T47D (cell line): ENCODE data around the gene OSER1.

ENCODE experiments used
- DNase-seq, 2 experiments: peaks; one replicate each; pipeline versions ENCODE4 v3.0.0 to v3.0.0-alpha.2; 2011 to 2012; ENCODE audit warnings: low read depth in 1 of 2, low spot score in 1 of 2
- JUND ChIP-seq: IDR thresholded peaks from 2 replicates; pipeline ENCODE4 v1.6.1; 2012; ENCODE audit warnings: low read depth
- in situ Hi-C: cut with HindIII; loops from 2 replicates; pipeline ENCODE4 v1.10.0; 2016; ENCODE audit warnings: low sequenced_read_pairs, low pct_unique_long_range_greater_than_20kb

The OSER1 gene

DNA sequence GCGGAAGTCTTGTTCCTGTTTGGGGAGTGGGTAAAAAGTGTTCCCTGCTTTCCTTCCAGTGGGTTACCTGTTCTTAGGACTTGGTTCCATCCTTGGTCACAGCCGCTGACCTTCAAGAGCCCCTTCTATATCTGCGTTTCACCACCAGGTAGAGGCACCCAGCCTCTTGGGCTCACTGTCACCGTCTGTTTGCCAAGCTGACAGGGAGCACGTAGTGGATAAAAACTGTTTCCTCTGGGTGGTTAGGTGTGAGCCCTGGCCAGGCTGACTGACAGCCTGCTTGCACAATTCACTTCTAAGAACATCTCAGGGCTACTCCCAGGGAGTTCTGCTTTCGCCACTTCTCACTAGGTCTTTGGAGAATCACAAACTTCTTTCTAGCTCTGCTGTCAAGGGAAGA is 21.8 kb downstream of the OSER1 start:
- DNase-seq: peak in 1 of 2 experiments; percentile 69
- in situ Hi-C loops: no loop called here
- no peak for TF ChIP-seq JUND

DNA sequence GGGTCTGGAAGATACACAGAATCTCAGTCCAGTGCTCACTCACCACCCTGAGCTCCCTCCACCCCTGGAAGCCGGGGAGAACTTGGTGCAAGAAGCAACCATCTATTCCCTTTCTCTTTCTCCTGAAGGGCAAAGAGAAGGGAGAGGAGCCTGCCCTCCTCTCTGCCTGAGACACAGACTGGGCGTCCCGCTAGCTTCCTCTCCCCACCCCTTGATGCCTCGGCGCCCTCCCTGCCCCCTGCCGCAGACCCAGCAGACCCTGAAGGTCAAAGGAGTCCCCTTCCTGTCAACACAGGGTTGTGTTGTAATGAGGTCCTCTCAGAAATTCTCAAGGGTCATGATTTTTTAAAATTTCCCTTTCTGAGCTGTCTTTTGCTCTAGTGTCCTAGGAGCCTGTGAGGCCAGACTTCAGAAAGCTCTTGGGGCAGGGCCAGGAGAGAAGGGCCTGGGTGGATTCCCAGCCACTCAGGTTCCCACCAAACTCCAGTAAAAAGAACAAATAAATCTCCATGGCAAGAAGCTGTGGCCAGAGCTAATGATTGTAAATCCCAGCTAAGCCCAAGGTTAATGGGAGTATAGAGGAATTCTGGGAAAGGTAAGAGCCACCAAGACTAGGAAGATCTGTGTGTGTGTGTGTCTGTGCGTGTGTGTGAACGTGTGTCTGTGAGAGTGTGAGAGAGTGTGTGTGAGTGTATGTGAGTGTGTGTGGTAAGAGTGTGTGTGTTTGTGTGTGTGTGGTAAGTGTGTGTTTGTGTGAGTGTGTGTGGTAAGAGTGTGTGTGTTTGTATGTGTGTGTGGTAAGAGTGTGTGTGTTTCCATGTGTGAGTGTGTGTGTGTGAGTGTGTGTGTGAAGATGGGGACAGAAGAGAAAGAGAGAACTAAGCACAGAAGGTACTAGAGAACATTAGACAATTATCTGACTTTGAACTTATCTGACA is 22.5 kb downstream of the OSER1 start:
- DNase-seq: no peak
- no peak for TF ChIP-seq JUND
- in situ Hi-C loops: no loop called here

DNA sequence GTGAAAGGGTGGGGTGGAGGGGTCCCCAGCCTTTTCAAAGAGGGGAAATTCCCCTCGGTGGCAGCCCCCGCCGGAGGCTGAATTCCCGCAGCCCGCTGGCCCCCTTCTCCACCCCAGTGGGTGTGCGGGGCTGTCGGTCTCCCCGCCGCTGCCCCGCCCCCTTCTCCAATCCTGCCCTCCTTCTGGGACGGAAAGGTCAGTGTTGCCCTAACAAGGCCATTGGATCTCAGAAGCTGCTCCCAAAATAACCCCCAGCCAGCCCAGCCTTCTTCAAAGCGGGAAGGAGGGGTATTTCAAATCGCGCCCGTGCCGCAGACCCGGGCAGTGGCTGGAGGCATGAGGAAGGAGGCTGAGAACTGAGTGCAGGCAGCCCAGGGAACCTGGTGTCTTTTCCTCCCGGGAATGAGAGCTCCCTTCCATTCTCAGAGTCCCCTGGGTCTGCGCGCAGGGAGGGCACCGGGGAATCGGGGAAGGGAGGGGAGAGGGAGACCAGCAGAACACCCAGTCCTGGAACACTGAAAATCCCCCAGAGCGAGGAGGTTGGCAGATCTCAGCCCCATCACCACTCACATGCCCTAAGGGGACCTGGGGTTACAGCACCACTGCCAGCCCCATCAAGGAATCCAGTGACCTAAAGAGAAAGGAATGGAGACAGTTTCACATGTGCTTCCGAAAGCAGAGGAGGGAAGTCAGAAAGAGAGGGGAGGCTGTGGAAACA is 23.4 kb downstream of the OSER1 start, which contains the start of gene JPH2:
Gene JPH2 (minus strand): TSS at position 135 of the 718 bp plus-strand sequence. CDS start 483 bp downstream, outside the sequence.
- in situ Hi-C loops: no loop called here
- no peak; the same call in 1 of the 2 replicates for TF ChIP-seq JUND
- peak in 1 of 2 experiments; percentile 91 for DNase-seq

DNA sequence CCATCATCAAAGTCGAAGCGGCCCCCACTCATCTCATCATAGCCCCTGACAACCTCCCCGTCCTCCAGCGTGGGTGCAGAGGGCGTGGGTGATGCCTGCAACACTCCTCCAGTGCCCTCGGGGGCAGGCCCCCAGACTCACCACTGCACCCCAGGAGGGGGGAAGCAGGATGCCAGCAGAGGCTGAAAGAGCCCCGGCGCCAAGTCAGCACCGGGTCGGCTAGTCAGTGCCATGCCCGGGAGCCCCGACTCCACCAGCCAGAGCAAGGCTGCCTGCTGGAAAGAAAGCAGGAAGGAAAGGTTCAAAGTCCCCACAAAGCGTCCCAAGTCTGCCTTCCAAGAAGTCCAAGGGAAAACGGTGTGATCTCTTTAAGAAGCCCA is 23.9 kb downstream of the OSER1 start:
- no peak for TF ChIP-seq JUND
- no peak for DNase-seq
- in situ Hi-C loops: no loop called here

DNA sequence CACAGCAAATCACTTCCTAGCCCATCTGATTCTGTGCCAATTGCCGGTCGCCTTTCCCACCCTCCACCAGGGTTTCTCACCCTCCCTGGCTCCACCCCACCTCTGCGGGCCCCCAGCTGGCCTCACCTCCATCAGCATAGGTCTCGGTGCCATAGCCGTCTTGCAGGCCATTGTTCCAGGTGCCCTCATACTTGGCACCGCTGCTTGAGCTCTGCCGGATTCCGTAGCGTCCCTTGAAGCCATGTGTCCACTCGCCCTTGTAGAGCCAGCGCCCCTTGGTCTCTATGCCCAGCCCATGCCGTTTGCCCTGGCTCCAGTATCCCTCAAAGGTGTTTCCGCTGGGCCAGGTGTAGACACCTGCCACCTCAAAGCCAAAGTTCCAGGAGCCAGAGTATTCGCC is 24.4 kb downstream of the OSER1 start:
- in situ Hi-C loops: no loop called here
- DNase-seq: no peak
- no peak for TF ChIP-seq JUND

DNA sequence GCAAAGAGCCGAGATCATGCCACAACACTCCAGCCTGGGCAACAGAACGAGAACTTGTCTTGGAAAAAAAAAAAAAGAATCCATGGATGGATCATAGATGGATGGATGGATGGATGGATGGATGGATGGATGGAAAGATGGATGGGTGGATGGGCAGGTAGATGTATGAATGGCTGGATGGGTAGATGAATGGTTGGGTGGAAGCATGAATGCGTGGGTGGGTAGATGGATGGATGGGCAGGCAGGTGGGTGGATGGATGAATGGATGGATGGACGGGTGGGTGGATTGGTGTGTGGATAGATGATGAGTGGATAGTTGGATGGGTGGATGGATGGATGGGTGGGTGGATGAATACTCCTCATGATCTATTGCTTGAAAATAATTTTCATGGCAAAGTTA is 25.0 kb downstream of the OSER1 start:
- in situ Hi-C loops: no loop called here
- DNase-seq: no peak
- TF ChIP-seq JUND: no peak

DNA sequence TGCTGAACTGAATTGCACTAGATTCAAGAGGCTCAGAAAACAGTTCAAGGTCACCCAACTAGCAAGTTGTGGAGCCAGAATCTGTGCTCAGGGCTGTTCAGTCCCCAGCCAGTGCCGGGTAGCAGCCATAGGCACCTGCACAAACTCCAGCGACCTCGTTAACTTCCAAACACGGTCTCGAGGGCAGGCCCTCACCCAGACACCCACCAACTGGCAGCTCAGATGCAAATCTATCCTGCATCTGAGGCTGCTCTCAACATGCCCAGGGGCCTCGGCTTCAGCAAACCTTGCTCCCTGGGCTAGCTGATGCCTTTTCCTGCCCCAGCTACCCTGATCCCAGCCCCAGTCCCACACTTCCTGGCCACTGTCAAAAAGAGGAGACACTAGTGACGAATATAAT is 27.3 kb downstream of the OSER1 start:
- no peak for TF ChIP-seq JUND
- in situ Hi-C loops: no loop called here
- DNase-seq: peak in 1 of 2 experiments; percentile 70

DNA sequence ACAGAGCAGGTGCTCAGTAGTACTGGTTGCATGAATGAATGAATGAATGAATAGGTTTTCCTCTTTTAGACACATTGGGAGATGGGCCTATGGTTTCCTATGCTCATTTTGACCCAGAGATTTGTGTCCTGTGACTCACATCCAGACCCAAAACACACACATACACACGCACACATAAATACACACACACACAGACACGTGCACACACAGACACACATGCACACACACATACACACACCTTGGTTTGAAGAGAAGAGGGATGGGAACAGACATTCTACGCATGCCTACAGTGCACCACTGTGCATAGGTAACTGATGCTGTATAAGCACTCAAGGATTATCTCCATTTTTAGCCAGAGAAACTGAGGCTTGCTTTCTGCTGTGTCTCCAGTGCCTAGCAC is 27.7 kb downstream of the OSER1 start:
- TF ChIP-seq JUND: no peak
- no peak for DNase-seq
- in situ Hi-C loops: no loop called here

DNA sequence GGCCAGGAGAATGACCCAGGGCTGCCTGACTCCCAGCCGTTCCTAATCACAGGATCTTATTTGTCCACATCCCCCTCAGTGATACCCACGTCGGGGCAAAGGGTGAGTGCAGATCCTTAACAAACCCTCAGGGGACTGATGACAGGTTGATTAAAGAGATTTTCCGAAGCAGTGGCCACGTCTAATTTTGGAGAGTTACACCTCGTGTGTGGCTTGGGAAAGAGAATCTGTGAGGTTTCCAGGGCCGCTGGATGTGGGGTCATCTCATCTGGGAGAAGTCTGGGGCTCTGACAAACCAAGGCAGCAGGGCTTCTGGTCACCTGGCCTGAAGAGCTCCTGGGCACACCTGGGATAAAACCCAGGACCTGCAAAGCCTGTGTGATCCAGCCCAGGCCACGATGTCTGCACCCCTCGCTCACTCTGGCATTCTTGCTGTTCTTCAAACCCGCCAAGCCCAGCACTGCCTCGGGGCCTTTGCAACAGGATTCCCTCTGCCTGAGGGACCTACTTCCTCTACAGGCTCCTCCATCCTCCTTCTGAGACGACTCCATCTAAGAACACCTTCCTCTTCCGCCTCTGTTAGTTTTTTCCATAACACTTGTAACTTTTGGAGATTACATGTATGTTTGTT is 28.3 kb downstream of the OSER1 start:
- DNase-seq: peak in 1 of 2 experiments; percentile 95
- in situ Hi-C loops: no loop called here

DNA sequence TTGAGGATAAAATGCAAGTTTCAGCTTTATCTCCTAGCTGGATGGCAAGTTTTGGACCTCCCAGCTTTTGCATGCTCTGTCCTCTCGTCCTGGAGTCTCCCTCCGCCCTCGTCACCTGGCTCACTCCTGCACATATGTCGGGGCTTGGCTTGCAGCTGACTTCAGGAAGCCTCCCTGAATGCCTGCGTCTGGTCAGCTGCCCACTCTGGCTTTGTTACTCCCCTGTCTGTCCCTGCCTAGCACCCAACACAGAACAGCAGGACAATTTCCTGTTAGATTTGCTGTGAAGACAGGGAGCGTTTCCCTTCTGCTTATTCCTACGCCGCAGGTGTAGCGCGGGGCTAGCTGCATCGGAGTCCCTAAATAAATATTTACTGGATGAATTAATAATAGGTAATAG is 29.0 kb downstream of the OSER1 start:
- in situ Hi-C loops: no loop called here
- no peak for DNase-seq
- no peak for TF ChIP-seq JUND

More for the DNA sequence above, 28.3 kb downstream of the OSER1 start:
- peak; percentile 96; the same call in 1 of the 2 replicates for TF ChIP-seq JUND

DNA sequence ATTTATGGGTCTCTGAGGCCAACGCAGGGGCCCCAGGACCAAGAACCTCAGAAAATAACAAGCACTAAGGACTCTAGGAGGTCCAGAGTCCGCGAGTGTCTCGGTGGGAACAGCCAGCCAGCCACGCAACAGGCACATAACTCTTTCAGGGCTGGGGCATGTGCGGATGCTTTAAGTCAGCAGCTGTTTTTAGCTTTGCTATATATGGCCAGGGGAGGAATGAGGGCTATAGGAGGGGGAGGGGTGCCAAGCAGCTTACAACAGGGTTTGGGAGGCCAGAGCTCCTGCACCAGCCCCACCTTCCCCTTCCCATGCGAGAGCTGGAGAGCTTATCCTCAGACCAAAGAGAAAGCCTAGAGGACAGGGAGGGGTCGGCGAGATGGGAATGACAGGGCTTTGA is 29.8 kb downstream of the OSER1 start:
- in situ Hi-C loops: no loop called here
- DNase-seq: peak in 1 of 2 experiments; percentile 54
- TF ChIP-seq JUND: no peak

DNA sequence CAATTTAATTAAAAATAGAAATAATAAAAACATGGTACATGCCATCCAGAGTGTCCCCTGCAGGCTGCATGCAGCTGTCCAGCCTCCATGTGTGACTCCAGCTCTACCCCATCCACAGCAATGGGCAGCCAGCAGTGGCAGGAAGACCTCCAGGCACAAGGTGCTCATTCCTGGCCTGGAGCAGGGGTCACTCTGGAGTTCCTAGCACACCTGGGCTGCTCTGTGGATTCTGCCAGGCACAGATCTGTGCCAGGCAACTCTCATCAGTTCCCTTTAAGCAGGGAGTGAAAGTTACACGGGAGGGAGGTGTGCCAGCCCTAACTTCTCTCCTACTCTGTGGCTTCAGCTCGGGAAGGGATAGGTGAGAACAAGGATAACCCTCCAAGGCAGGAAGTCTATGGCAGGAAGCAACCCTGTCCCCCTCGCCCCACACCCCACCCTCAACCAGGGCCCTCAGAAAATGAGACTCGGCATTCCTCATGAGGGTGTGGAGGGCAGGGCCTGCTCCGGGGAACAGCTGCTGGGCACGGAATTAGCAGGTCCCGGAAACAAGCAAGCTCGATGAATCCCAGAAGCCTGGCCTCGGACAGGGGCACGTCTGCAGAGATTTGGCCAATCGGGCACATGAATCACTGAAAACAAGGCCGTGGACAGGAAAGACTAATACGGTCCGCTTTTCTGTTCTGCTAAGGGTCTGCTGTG is 33.6 kb downstream of the OSER1 start:
- DNase-seq: no peak
- no peak for TF ChIP-seq JUND
- in situ Hi-C loops: no loop called here
